Measurements from ENCODE around the gene SLC17A1.

The SLC17A1 gene, protein sequence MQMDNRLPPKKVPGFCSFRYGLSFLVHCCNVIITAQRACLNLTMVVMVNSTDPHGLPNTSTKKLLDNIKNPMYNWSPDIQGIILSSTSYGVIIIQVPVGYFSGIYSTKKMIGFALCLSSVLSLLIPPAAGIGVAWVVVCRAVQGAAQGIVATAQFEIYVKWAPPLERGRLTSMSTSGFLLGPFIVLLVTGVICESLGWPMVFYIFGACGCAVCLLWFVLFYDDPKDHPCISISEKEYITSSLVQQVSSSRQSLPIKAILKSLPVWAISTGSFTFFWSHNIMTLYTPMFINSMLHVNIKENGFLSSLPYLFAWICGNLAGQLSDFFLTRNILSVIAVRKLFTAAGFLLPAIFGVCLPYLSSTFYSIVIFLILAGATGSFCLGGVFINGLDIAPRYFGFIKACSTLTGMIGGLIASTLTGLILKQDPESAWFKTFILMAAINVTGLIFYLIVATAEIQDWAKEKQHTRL

DNA sequence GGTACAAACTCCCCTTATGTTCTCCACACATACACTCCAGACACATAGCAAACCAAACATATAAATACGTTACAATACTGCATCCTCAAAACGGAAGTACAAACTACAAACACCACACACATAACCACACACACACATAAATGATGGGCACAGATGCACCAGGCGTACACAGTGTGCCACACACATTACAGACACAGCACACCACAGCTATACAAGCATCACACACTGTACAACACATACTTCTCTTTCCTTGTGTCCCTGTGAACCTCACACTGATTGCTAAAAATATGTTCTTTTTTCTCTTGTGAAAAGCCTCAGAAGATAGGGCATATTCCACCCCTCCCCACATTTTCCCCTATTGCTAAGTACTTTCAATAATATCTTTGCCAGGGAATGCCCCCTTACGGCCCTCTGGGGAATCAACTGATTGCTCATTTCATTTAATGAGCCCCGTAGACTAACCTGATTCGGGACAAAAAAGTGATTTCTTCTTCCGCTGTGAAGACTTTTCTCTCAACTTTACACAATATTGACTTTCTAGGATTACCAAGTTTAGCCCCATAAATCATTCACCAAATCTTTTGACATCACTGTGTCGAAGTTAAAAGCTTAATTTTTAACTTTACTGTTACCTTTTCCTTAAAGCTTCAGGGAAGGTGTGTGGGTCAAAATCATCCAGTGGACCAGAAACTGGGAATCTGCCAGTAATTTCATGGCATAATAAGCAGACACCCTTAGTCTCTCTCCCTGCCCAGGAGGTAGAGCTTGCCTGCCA, at the start of gene SLC17A1:
Gene SLC17A1 (minus strand): TSS at position 521 of the 775 bp plus-strand sequence. CDS start 1,495 bp downstream, outside the sequence.
- FAIRE-seq (peak; percentile 77), DNase-seq (ENCODE audit: low spot score) (no peak)

DNA sequence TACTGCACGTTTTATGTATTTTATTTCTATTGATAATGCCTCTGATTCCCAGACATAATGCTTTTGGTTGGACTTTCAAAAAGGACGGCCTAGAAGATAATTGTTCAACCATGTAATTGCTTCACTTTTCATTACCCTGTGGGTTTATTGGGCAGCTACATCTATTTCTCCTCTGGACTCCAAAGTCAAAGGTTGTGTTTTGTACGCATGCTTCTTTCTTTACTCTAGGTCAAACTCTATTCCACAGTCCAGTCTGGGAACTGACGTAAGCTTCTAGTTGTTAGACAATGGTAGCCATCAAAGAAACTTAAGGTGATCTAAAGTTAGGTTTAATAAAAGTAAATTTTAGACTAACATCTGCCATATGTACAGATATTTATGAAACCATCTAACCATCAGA, 48.7 kb upstream of the SLC17A1 start:
- DNase-seq (ENCODE audit: low spot score), result no peak
- FAIRE-seq, result no peak

DNA sequence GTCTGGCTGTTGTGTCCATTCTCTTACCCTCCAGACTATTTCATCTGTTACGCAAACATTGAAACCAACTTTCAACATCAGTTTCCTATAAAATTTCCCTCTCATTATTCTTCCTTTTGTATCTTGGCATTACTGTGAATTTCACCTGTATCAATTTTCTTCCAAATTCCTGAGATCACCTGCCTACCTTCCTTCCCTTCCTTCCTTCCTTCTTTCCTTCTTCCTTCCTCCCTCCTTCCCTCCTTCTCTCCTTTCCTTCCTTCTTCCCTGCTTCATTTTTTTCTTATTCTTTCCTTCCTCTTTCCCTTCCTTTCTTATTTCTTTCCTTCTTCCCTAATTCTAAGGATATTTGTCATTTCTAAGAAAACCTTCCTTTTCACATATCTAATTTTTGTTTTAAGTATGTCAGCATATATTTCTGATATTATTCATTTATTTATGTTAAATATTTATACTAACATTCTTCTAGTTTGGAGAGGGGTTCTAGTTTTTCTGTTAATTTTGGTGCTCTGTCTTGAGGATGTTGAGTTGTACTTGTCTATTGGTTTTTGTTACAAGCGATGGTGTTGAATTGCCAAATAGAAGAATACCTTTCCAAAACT, 47.0 kb upstream of the SLC17A1 start:
- no peak for FAIRE-seq
- DNase-seq (ENCODE audit: low spot score), result no peak

DNA sequence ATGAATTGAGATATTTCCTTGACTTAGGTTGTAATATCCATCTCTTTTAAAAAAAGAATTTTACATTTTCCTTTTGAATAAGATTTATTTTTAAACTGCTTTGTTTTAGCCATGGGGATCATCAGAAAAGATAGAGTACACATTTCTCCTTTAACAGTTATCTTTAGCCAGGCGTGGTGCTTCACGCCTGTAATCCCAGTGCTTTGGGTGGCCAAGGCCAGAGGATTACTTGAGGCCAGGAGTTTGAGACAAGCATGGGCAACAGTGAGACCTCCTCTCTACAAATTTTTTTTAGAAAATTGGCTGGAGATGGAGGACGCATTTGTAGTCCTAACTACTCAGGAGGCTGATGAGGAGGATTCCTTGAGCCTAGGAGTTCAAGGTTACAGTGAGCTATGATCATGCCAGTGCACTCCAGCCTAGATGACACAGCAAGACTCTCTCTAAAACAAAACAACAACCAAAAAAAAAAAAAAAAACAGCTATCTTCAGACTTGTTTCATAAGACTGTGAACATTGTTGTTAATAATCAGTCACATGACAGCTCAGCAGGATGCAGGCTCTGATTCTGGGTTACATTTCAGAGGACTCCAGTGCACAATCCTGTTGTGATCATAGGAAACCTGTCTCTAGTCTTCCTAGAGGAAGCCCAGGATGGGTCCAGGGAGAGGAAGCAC, 44.2 kb upstream of the SLC17A1 start:
- no peak for FAIRE-seq
- no peak for DNase-seq (ENCODE audit: low spot score)

DNA sequence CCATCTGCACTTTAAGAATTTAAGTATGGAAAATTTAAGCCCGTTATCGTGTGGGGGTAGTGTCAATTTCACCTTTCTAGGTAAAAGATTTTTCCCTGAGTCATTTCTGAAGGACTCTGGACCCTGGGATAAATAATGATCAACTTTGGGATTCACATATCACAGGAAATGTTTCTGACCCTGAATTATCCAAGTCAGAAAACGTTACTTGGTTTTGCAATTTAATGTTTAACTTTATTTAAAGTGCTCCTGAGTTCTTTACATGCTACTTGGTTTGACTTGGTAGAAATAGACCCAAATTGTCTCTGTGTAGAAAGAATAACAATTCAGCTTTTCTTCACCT, 43.7 kb upstream of the SLC17A1 start:
- FAIRE-seq, result peak; percentile 97

DNA sequence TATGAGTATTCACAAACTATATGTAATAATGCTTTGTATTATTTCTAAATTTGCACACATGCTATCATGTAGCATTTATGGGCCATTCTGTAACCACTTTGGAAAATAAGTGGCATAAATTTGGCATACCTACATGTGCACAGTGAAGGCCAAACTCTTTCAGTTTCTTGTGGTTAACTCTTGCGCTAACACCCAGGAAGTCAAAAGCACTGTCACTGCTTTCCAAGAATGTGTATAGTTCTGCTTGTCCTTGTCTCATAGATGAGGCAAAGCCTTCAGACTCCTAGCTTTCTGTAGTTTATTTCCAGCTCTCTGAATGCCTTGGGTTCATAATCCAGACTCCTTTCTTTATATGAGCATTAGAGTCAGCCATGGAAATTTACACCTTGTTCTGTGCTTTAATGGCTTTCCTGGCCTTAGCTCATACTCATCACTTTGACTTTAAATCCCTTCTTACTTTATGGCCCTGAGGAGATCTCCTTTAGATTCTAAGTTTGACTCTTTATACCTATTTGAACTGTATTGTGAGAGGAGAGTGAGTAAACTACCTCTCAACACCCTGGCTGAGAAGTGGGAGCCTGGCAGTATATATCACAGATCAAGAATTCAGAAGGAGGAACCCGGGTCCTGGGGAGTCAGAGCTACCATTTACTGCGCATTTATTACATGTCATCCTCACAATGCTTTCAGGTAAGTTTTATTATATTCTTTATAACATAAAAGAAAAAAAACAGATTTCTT, 43.1 kb upstream of the SLC17A1 start:
- no peak for FAIRE-seq

More for the DNA sequence above, 43.7 kb upstream of the SLC17A1 start:
- DNase-seq (ENCODE audit: low spot score), result peak; percentile 63

DNA sequence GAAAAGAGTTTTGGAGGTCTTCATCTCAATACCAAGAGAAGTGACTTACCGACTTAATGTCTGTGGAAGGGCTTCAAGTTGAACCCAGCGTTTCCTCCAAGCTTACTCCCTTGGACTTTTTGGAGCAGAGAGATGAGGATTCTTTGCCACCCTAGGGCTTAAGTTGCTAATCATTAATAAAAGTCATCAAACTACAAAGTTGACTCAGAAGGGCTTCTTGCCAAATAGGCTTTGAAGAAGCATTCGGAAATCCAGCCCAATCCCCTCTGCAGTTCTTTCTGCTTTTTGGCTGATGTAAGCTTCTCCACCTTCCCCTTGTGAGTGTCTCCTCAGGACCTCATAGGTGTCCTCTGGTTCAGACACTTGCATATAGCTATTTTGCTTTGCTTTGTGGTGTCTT, 42.3 kb upstream of the SLC17A1 start, which contains the start of gene SLC17A3:
Gene SLC17A3 (minus strand): TSS at position 126 of the 400 bp plus-strand sequence. CDS start 5,856 bp downstream, outside the sequence.
- DNase-seq (ENCODE audit: low spot score) (peak; percentile 49), FAIRE-seq (peak; percentile 92)

More for the DNA sequence above, 43.1 kb upstream of the SLC17A1 start:
- DNase-seq (ENCODE audit: low spot score), result peak; percentile 61

DNA sequence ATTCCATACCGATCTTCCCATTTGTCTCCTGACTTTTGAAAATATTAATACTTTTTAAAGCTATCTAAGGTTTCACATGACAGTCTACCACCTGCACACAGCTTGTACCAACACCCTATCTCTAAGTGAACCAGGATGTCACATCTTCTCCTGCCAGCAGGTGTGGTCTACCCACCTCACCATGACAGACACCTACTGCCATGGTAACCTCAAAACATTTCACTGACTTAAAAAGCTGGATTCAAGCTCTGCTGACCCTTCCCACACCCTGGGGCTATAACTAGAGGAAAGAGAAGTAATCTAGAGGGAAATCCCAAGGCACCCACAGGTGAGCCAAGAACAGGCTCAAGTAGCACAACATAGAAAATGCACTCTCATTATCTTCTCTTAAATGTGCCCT, 41.0 kb upstream of the SLC17A1 start:
- DNase-seq (ENCODE audit: low spot score) (no peak), FAIRE-seq (no peak)

DNA sequence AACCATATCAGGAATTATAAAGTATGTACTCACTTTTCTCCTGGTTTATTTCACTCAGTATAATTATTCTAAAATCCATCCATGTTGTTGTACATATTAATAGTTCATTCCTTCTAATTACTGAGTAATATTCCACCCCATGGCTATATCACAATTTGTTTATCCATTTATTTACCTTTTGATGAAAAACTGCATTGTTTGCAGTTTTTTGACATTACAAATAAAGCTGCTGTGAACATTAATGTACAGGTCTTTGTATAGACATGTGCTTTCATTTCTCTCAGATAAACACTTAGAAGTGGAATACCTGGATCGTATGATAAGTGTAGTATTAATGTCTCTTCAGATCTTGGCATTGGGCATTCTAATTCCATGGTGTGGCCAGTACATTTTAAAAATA, 38.0 kb upstream of the SLC17A1 start:
- DNase-seq (ENCODE audit: low spot score), result no peak
- no peak for FAIRE-seq

DNA sequence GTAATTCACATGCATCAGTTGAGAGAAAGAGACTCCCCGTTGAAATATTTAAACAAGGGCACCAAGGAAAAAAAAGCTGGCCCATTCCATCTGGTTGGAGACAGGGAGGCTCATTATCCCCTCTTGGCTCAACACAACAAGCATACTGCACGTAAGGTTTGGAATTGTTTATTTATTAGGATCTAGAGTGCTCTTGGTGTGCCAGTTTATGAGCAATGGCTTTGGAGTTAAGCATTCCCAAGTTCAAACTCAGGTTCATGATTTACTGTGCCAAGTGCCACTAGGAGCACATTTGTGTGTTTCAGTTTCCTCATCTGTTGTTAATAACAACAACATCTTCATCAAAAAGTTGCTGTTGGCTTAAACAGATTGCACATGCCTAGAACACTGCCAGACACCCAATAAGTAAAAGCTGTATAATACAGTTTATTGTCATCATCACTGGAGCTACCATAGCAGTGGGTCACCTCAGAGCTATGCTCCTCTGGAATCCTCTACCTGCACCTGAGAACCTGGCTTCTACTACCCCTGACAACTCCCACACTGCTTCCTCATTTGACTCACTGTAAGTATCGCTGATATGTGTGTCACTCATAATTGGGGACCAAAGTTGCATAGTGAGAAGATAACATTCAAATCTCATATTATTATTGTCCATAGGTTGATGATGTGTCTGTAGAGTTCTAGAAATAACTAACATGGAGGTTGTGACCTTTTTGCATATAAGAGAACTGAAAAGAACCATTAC, 36.8 kb upstream of the SLC17A1 start:
- DNase-seq (ENCODE audit: low spot score) (no peak), FAIRE-seq (no peak)

DNA sequence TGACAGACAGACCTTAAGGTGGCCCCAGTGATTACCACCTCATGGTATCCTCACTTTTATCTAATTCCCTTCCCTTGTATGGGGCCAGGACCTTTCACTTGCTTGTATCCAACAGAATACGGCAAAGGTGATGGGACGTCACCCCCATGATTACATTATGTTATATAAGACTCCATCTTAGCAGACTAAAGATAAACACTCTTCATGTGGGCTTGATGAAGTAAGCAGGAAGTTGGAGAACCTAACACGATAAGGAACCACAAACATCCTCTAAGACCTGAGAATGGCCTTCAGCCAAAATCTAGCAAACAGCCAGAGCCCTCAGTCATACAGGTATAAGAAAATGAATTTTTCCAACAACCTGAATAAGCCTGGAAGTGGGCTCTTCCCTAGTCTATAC, 34.2 kb upstream of the SLC17A1 start:
- DNase-seq (ENCODE audit: low spot score) (no peak), FAIRE-seq (no peak)

DNA sequence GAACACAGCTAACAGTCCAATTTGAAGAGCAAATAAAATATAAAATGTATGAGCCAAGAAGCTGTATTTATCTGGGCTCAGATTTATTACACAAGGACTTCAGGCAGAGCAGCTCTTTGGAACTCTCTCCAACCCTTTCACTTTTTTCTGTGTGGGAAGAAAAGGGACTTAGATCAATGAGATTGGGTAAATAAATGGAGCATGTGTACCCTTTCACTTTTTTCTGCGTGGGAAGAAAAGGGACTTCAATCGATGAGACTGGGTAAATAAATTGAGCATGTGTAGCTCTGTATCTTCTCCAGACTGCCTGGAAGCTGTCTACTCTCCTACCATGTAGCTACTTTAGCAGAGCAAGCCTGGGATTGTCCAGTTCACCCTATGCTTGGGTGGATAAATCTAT, 31.5 kb upstream of the SLC17A1 start:
- FAIRE-seq (no peak), DNase-seq (ENCODE audit: low spot score) (no peak)

DNA sequence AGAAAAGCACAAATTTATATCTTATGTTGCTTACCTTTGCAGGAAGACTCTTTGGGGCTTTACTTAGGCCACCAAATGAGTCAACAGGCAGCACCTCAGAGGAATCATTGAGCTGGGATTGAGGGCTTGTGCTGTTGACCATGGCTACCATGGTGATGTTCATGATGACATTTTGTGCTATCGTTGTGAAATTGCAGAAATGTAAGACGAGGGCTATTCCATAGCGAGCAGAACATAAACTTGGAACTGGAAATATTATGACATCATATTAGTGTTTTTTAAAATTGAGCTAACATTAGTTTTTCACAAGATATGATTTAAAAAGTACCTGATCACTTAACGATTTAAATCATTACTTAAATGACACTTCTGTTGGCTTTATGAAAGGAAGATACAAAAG, 30.3 kb upstream of the SLC17A1 start:
- FAIRE-seq (no peak), DNase-seq (ENCODE audit: low spot score) (no peak)

DNA sequence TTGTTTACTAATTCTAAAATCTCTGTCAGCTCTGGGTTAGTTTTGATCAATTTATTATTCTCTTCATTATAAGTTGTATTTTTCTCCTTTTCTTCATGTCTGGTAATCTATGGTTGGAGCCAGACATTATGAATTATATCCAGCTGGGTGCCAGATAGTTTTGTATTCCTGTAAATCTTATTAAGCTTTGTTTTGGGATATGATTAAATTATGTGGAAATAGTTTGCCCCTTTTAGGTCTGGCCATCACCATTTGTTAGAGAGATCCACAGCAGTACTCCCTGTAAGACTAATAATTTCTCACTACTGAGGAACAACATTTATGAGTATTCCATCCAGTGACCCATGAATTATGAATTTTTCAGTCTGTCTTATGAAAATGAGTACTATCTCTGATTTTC, 20.9 kb upstream of the SLC17A1 start:
- FAIRE-seq, result no peak
- no peak for DNase-seq (ENCODE audit: low spot score)

DNA sequence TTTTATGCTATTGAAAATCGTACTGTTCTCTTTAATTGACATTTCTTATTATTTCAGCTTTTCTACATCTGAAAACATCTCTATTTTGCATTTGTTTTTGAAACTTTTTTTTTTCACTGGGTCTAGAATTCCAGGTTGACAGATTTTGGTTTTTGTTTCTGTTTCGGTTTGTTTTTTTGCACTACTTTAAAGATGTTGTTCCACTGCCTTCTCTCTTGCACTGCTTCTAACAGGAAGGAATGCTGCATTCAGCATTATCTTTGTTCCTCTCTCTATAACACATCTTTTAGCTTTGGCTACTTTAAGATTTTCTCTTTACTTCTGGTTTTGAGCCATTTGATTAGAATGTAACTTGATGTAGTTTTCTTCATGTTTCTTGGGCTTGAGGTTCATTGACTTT, 20.1 kb upstream of the SLC17A1 start:
- DNase-seq (ENCODE audit: low spot score) (no peak), FAIRE-seq (no peak)

DNA sequence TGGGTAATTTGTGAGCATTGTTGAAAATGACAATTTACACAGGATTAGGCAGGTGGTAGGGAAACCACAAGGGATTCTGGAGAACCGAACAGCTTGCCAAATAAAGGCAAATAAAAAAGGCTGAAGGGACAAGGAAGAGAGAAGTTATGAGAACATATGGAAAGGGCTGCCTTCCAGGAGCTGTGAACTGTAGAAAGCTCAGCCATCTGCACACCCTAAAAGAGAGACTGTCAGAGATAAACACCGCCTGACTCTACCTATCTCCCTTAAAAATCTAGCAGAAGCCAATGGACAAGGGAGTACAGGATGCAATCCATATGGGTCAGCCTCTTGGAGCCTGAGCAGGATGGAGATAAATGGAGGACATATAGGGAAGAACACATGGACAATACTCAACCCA, 12.7 kb upstream of the SLC17A1 start:
- no peak for DNase-seq (ENCODE audit: low spot score)
- FAIRE-seq, result no peak

DNA sequence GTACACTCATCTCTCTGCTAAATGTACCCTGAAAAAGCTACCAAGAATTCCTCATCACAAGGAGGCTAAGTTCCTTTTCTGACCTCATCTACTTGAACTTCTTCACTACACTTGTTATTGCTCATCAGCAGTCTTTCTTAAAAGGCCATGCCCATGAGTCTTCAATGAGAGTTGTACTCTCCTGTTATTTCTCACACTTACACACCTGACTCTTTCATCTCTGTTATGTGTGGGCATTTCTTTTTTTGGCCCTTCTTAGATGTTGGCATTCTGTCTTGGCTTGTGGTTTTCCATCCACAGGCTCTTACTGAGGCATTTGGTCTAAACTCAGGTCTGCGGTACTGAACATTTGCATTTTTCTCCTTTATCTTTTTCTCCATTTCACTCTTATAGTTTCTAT, 10.7 kb upstream of the SLC17A1 start:
- no peak for FAIRE-seq
- no peak for DNase-seq (ENCODE audit: low spot score)

DNA sequence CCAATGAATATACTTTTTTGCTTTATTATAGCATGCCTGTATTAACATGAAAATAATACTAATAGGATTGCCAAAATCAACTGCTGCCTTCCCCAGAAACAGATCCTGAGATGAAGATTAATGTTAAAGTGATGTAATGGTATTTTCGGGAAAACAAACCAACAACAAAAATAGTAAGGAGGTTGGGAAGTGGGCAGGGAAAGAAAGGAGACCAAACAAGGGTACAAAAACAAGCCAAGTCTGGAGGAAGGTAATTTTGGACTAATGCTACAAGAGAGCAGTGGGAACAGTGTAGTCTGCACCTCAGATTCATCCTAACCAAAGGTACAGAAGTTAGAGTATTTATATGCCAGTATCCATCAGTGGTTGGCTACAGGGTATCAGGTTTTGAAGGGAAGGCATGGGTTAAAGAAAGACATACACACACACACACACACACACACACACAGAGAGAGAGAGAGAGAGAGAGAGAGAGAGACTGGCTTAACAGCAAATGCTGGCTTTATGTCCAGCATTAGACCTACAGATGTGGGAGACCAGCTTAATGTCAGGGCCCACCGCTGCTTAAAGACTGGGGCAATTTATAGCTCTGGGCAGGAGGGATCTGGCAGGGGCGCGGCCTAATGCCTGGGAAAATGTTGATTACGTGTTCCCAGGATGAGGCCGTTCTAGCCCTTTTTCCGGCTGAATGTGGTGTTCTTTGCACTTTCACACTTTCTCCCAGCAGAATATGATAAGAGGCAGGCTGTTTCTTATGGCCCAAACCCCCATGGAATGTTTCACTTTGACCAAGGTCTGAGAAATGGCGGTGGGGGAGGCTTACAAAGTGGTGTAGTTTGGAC, 3.8 kb upstream of the SLC17A1 start:
- FAIRE-seq, result no peak
- no peak for DNase-seq (ENCODE audit: low spot score)

DNA sequence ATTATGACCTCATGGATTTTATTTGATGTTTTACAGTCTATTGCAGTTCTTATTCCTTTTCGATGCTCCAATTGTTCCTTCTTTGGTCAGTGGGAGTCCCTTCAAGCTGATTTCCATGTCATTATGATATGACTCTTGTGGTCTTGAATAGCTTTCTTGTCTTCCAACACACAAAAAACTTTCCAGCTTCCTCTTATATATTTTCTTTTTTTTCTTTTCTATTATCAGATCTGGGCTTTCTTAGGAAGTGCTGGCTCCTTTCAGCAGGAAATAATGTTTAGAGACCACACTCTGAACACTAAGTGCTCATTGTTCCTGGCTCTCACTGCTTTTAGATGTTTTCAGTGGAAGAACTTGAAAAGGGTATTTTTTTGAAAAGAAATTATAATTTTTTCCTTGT, 3.1 kb upstream of the SLC17A1 start:
- no peak for FAIRE-seq
- no peak for DNase-seq (ENCODE audit: low spot score)

Measured in RCC 7860 (cell line).